ENCODE results near the gene NUP98. TPM values are rescaled to one million over a fixed set of nuclear protein-coding genes. Genes with fewer than 3 reads are reported as not detected.

Gene NUP98
- total RNA-seq, 2 experiments from 2014 or later: 161 to 186 TPM

- intact Hi-C loops (cut with DNase I, micrococcal nuclease): no loop called here
- H3K36me3 ChIP-seq (ENCODE audit: insufficient read depth, low read length): peaks cover 20% of the 10 kb centered on the region
- no peaks in the 10 kb centered on the region for H3K9me3 ChIP-seq (ENCODE audit: control insufficient read depth in 1 of 2, insufficient read depth in 1 of 2, low read length in 2 of 2)
- H3K27ac Mint-ChIP-seq: no peak overlapping the region
- ChIA-PET CTCF (interaction anchor here (2.0 kb wide), 1 partner anchor 32 kb away, joined by 9 read pairs; the partner anchor contains the start of gene STIM1), POLR2A (interaction anchor here (1.8 to 2.4 kb wide), 3 partner anchors 15 to 32 kb away, joined by 8 to 16 read pairs (median 8); partner anchors contain the start of gene RHOG)
- H3K27ac ChIP-seq (ENCODE audit: low read depth in 1 of 2, low read length in 2 of 2): no peak overlapping the region
- H3K27me3 Mint-ChIP-seq: no peaks in the 10 kb centered on the region
- no peak for ATAC-seq (ENCODE audit: poor library complexity)
- no peaks in the 10 kb centered on the region for H3K27me3 ChIP-seq (ENCODE audit: control insufficient read depth in 1 of 2, insufficient read depth in 2 of 2, low read length in 2 of 2)
- H3K4me1 Mint-ChIP-seq (ENCODE audit: low read depth): peaks cover 33% of the 10 kb centered on the region
- peaks cover 28% of the 10 kb centered on the region for H3K36me3 Mint-ChIP-seq (ENCODE audit: low read depth)
- H3K4me1 ChIP-seq (ENCODE audit: insufficient read depth, low read length): peaks cover 24% of the 10 kb centered on the region
- no peak for TF ChIP-seq CTCF (IDR thresholded peaks at IDR 0.05)
- H3K4me3 ChIP-seq (ENCODE audit: low read length): no peak overlapping the region
- DNase-seq: no peak
- no peak overlapping the region for H3K4me3 Mint-ChIP-seq
- H3K9me3 Mint-ChIP-seq: no peaks in the 10 kb centered on the region
Observed at GRCh38 chr11:3822312-3822711, 25.0 kb upstream of the NUP98 start.

GRCh38 chr11:3820971-3821370 lies 23.6 kb upstream of the NUP98 start:
- TF ChIP-seq CTCF (IDR thresholded peaks at IDR 0.05): no peak
- H3K27ac Mint-ChIP-seq: no peak overlapping the region

GRCh38 chr11:3817181-3817800 lies 19.9 kb upstream of the NUP98 start:
- Mint-ChIP-seq H3K27ac (no peak overlapping the region), H3K36me3 (ENCODE audit: low read depth) (no peaks in the 10 kb centered on the region), H3K9me3 (no peaks in the 10 kb centered on the region), H3K4me1 (ENCODE audit: low read depth) (no peaks in the 10 kb centered on the region), H3K4me3 (no peak overlapping the region), H3K27me3 (no peaks in the 10 kb centered on the region)
- Histone ChIP-seq H3K27me3 (ENCODE audit: control insufficient read depth in 1 of 2, insufficient read depth in 2 of 2, low read length in 2 of 2) (no peaks in the 10 kb centered on the region), H3K4me1 (ENCODE audit: insufficient read depth, low read length) (peaks cover 4% of the 10 kb centered on the region), H3K36me3 (ENCODE audit: insufficient read depth, low read length) (no peaks in the 10 kb centered on the region), H3K9me3 (ENCODE audit: control insufficient read depth in 1 of 2, insufficient read depth in 1 of 2, low read length in 2 of 2) (no peaks in the 10 kb centered on the region), H3K27ac (ENCODE audit: low read depth in 1 of 2, low read length in 2 of 2) (no peak overlapping the region), H3K4me3 (ENCODE audit: low read length) (no peak overlapping the region)
- intact Hi-C loops (cut with DNase I, micrococcal nuclease): no loop called here
- no peak for DNase-seq
- ChIA-PET POLR2A (interaction anchor here (1.0 to 1.5 kb wide), 2 partner anchors 17 to 38 kb away, joined by 3 to 5 read pairs; partner anchors contain the start of gene STIM1), CTCF (no interaction called here)
- no peak for TF ChIP-seq CTCF (IDR thresholded peaks at IDR 0.05)
- no peak for ATAC-seq (ENCODE audit: poor library complexity)

More at GRCh38 chr11:3820971-3821370, 23.6 kb upstream of the NUP98 start:
- H3K9me3 ChIP-seq (ENCODE audit: control insufficient read depth in 1 of 2, insufficient read depth in 1 of 2, low read length in 2 of 2): no peaks in the 10 kb centered on the region
- intact Hi-C loops (cut with DNase I, micrococcal nuclease): no loop called here
- POLR2A ChIA-PET: interaction anchor here (0.7 to 2.4 kb wide), 3 partner anchors 16 to 34 kb away, joined by 3 to 8 read pairs (median 8); partner anchors contain the start of gene STIM1
- H3K4me3 Mint-ChIP-seq: no peak overlapping the region
- H3K36me3 ChIP-seq (ENCODE audit: insufficient read depth, low read length): peaks cover 7% of the 10 kb centered on the region
- DNase-seq (no peak), ATAC-seq (ENCODE audit: poor library complexity) (no peak)
- H3K27ac ChIP-seq (ENCODE audit: low read depth in 1 of 2, low read length in 2 of 2): no peak overlapping the region
- H3K4me3 ChIP-seq (ENCODE audit: low read length): no peak overlapping the region
- H3K4me1 ChIP-seq (ENCODE audit: insufficient read depth, low read length): peaks cover 24% of the 10 kb centered on the region
- no peaks in the 10 kb centered on the region for H3K9me3 Mint-ChIP-seq
- H3K27me3 ChIP-seq (ENCODE audit: control insufficient read depth in 1 of 2, insufficient read depth in 2 of 2, low read length in 2 of 2): no peaks in the 10 kb centered on the region
- H3K36me3 Mint-ChIP-seq (ENCODE audit: low read depth): peaks cover 15% of the 10 kb centered on the region
- CTCF ChIA-PET: interaction anchor here (1.5 to 2.5 kb wide), 2 partner anchors 13 to 23 kb away, joined by 4 to 11 read pairs; partner anchors contain the start of gene PGAP2
- H3K27me3 Mint-ChIP-seq: no peaks in the 10 kb centered on the region
- peaks cover 20% of the 10 kb centered on the region for H3K4me1 Mint-ChIP-seq (ENCODE audit: low read depth)

Measured in CD4-positive, alpha-beta T cell (primary cell).